Naive thymus-derived CD4-positive, alpha-beta T cell (primary cell): ENCODE data around the gene PI4KA. TPM values are rescaled to one million over a fixed set of nuclear protein-coding genes. Genes with fewer than 3 reads are reported as not detected.
A peak's percentile ranks its signal among the peaks of the same experiment; 100 is the strongest.
"Not testable (repeated sequence)": the region's sequence is repeated elsewhere in the genome, so short reads cannot be mapped to it uniquely, and the experiment has no call there.

Source experiments
- ATAC-seq: fragments of 150-1000 bp; cut with Tn5 transposase; 2 replicates; pipeline ENCODE4 v1.10.0; 2021; ENCODE audit warnings: mild to moderate bottlenecking, moderate library complexity
- CTCF ChIA-PET: fragments of 350-600 bp; sonication (Branson Sonifier 250); formaldehyde crosslinking; loops from one replicate; lab custom pipeline; 2021; ENCODE audit warnings: antibody characterized with exemption; lab: Charles Lee
- POLR2A ChIA-PET: fragments of 350-600 bp; sonication (Branson Sonifier 250); formaldehyde crosslinking; loops from one replicate; lab custom pipeline; 2021; ENCODE audit warnings: antibody characterized with exemption, inconsistent platforms; lab: Charles Lee
- DNase-seq, 9 donors: peaks; one replicate each; pipeline versions ENCODE4 v3.0.0 to v3.0.0-alpha.2; 2020 to 2022; ENCODE audit warnings: mixed read lengths in 1 of 9
- H3K27ac ChIP-seq: one replicate; pipeline ENCODE4 v1.7.0; 2013; ENCODE audit warnings: mild to moderate bottlenecking, low read depth, low read length, moderate library complexity
- H3K27me3 ChIP-seq, 2 donors: one replicate each; pipeline ENCODE4 v1.7.0; 2013; ENCODE audit warnings: low read length in 2 of 2, mild to moderate bottlenecking in 2 of 2, moderate library complexity in 2 of 2; ENCODE audit not compliant: control insufficient read depth in 2 of 2, insufficient read depth in 2 of 2
- H3K36me3 ChIP-seq, 3 experiments: 1 replicate in 2 of 3; 2 replicates in 1 of 3; pipeline ENCODE4 v1.7.0; 2013; ENCODE audit warnings: low read length in 3 of 3, mild to moderate bottlenecking in 3 of 3, moderate library complexity in 1 of 3; ENCODE audit not compliant: insufficient read depth in 3 of 3, control insufficient read depth in 2 of 3
- H3K4me1 ChIP-seq, 2 donors: one replicate each; pipeline ENCODE4 v1.7.0; 2013; ENCODE audit warnings: low read length in 2 of 2, mild to moderate bottlenecking in 2 of 2, moderate library complexity in 1 of 2; ENCODE audit not compliant: control insufficient read depth in 2 of 2, insufficient read depth in 2 of 2
- H3K4me3 ChIP-seq: 2 replicates; pipeline ENCODE4 v1.7.0; 2013; ENCODE audit warnings: mild to moderate bottlenecking, low read length
- H3K9me3 ChIP-seq, 3 experiments: 1 replicate in 2 of 3; 2 replicates in 1 of 3; pipeline ENCODE4 v1.7.0; 2013; ENCODE audit warnings: low read length in 3 of 3; ENCODE audit not compliant: control insufficient read depth in 2 of 3
- H3K27ac Mint-ChIP-seq, 9 donors: one replicate each; pipeline ENCODE4 v1.8.0; 2020 to 2022; ENCODE audit warnings: mixed read lengths in 9 of 9, mild to moderate bottlenecking in 8 of 9, moderate library complexity in 5 of 9, inconsistent platforms in 2 of 9
- H3K27me3 Mint-ChIP-seq, 5 donors: one replicate each; pipeline ENCODE4 v1.8.0; 2021 to 2022; ENCODE audit warnings: mixed read lengths in 5 of 5, mild to moderate bottlenecking in 1 of 5
- H3K36me3 Mint-ChIP-seq, 5 donors: one replicate each; pipeline ENCODE4 v1.8.0; 2020 to 2022; ENCODE audit warnings: mixed read lengths in 5 of 5, mild to moderate bottlenecking in 3 of 5, inconsistent platforms in 1 of 5
- H3K4me1 Mint-ChIP-seq, 7 donors: one replicate each; pipeline ENCODE4 v1.8.0; 2020 to 2022; ENCODE audit warnings: mixed read lengths in 7 of 7, mild to moderate bottlenecking in 3 of 7, inconsistent platforms in 1 of 7
- H3K4me3 Mint-ChIP-seq, 10 donors: one replicate each; pipeline ENCODE4 v1.8.0; 2020 to 2022; ENCODE audit warnings: mild to moderate bottlenecking in 10 of 10, mixed read lengths in 10 of 10, moderate library complexity in 6 of 10, inconsistent platforms in 2 of 10
- H3K9me3 Mint-ChIP-seq, 11 donors: one replicate each; pipeline ENCODE4 v1.8.0; 2020 to 2022; ENCODE audit warnings: mixed read lengths in 11 of 11, mild to moderate bottlenecking in 4 of 11, inconsistent platforms in 1 of 11, moderate library complexity in 1 of 11
- intact Hi-C, 2 donors: fragments of 100-400 bp; cut with micrococcal nuclease; formaldehyde crosslinking; loops; one replicate each; pipeline ENCODE4 v1.15.1; 2023
- polyA plus RNA-seq, 2 donors: library from polyadenylated mRNA; unstranded; fragments of 300-500 nt; fragmentation: Illumina TruSeq; gene quantifications; one replicate each; pipeline ENCODE4 v1.2.3, GENCODE V29; 2021
- total RNA-seq, 6 experiments: library from RNA in 5 of 6; stranded (reverse) in 5 of 6; gene quantifications; 1 replicate in 5 of 6; 2 replicates in 1 of 6; pipeline ENCODE4 v1.2.3 and lab custom pipeline; 2021 to 2026

PI4KA gene
- total and polyA plus RNA-seq, 7 experiments from 2014 or later = 40.1 to 181 (median 156) TPM

GRCh38 chr22:20834206-20834605 is 24.4 kb downstream of the PI4KA start:
- no peak for DNase-seq
- Mint-ChIP-seq H3K27me3 (no peaks in the 10 kb centered on the region), H3K27ac (no peak overlapping the region), H3K36me3 (peaks cover 6 to 44% (median 26%) of the 10 kb centered on the region in 5 donors), H3K9me3 (no peaks in the 10 kb centered on the region), H3K4me1 (peaks cover 9 to 25% (median 19%) of the 10 kb centered on the region in 7 donors), H3K4me3 (no peak overlapping the region)
- no peak overlapping the region for H3K27ac ChIP-seq
- peaks cover 0 to 5% of the 10 kb centered on the region in 2 donors for H3K4me1 ChIP-seq
- ATAC-seq = no peak
- H3K36me3 ChIP-seq = peaks cover 0 to 49% (median 18%) of the 10 kb centered on the region in 3 experiments
- intact Hi-C loops = no loop called here
- H3K4me3 ChIP-seq = no peak overlapping the region
- H3K27me3 ChIP-seq = no peaks in the 10 kb centered on the region
- H3K9me3 ChIP-seq = no peaks in the 10 kb centered on the region
- CTCF ChIA-PET = no interaction called here
- POLR2A ChIA-PET = no interaction called here

GRCh38 chr22:20833225-20833665 is 25.4 kb downstream of the PI4KA start:
- Mint-ChIP-seq H3K9me3 (no peaks in the 10 kb centered on the region), H3K4me1 (peaks cover 5 to 21% (median 11%) of the 10 kb centered on the region in 7 donors), H3K27ac (peak overlapping the region in 1 of 9 donors; percentile 10), H3K27me3 (no peaks in the 10 kb centered on the region), H3K36me3 (peaks cover 6 to 49% (median 27%) of the 10 kb centered on the region in 5 donors), H3K4me3 (no peak overlapping the region)
- Histone ChIP-seq H3K4me3 (no peak overlapping the region), H3K9me3 (no peaks in the 10 kb centered on the region), H3K4me1 (peaks cover 0 to 5% of the 10 kb centered on the region in 2 donors), H3K36me3 (peaks cover 0 to 50% (median 18%) of the 10 kb centered on the region in 3 experiments), H3K27me3 (no peaks in the 10 kb centered on the region), H3K27ac (no peak overlapping the region)
- POLR2A ChIA-PET = no interaction called here
- CTCF ChIA-PET = interaction anchor here (0.6 kb wide), 1 partner anchor 291 kb away, joined by 3 read pairs; no protein-coding TSS in a partner anchor
- DNase-seq (no peak), ATAC-seq (no peak)
- intact Hi-C loops = no loop called here

GRCh38 chr22:20829491-20830134 is 29.0 kb downstream of the PI4KA start:
- DNase-seq (no peak), ATAC-seq (no peak)
- no peaks in the 10 kb centered on the region for H3K27me3 Mint-ChIP-seq
- H3K36me3 ChIP-seq = peaks cover 0 to 60% (median 18%) of the 10 kb centered on the region in 3 experiments
- no peaks in the 10 kb centered on the region for H3K9me3 ChIP-seq
- ChIA-PET CTCF (interaction anchor here (0.6 to 0.7 kb wide), 2 partner anchors 59 to 78 kb away, joined by 3 to 4 read pairs; no protein-coding TSS in a partner anchor), POLR2A (no interaction called here)
- no peaks in the 10 kb centered on the region for H3K4me1 ChIP-seq
- peaks cover 6 to 71% (median 36%) of the 10 kb centered on the region in 5 donors for H3K36me3 Mint-ChIP-seq
- H3K4me3 Mint-ChIP-seq = no peak overlapping the region
- H3K9me3 Mint-ChIP-seq = no peaks in the 10 kb centered on the region
- intact Hi-C loops = no loop called here
- no peaks in the 10 kb centered on the region for H3K27me3 ChIP-seq
- H3K4me1 Mint-ChIP-seq = peaks cover 0 to 5% (median under 1%) of the 10 kb centered on the region in 7 donors
- H3K27ac Mint-ChIP-seq = peak overlapping the region in 2 of 9 donors; percentile 53 to 70
- no peak overlapping the region for H3K27ac ChIP-seq
- no peak overlapping the region for H3K4me3 ChIP-seq

- H3K4me3 Mint-ChIP-seq, H3K4me1 ChIP-seq, H3K27me3 Mint-ChIP-seq, H3K9me3 Mint-ChIP-seq, H3K4me1 Mint-ChIP-seq, H3K27me3 ChIP-seq, ATAC-seq, DNase-seq, POLR2A ChIA-PET, intact Hi-C loops, CTCF ChIA-PET, H3K9me3 ChIP-seq, H3K27ac ChIP-seq, H3K4me3 ChIP-seq: not testable (repeated sequence)
- H3K27ac Mint-ChIP-seq = peak overlapping the region in 1 of 9 donors; percentile 4
- H3K36me3 Mint-ChIP-seq = peaks cover 9 to 58% (median 24%) of the 10 kb centered on the region in 5 donors
- H3K36me3 ChIP-seq = peaks cover 6 to 50% (median 19%) of the 10 kb centered on the region in 3 experiments
These were observed 32.0 kb downstream of the PI4KA start for GRCh38 chr22:20826373-20827152.

GRCh38 chr22:20825624-20826023 is 33.0 kb downstream of the PI4KA start:
- peaks cover 0 to 4% (median 0%) of the 10 kb centered on the region in 7 donors for H3K4me1 Mint-ChIP-seq
- POLR2A ChIA-PET = no interaction called here
- H3K27ac ChIP-seq = no peak overlapping the region
- H3K27me3 ChIP-seq = no peaks in the 10 kb centered on the region
- intact Hi-C loops = no loop called here
- no peaks in the 10 kb centered on the region for H3K4me1 ChIP-seq
- peaks cover 8 to 44% (median 19%) of the 10 kb centered on the region in 3 experiments for H3K36me3 ChIP-seq
- no peak overlapping the region for H3K27ac Mint-ChIP-seq
- H3K9me3 ChIP-seq = no peaks in the 10 kb centered on the region
- DNase-seq (no peak), ATAC-seq (no peak)
- CTCF ChIA-PET = no interaction called here
- H3K4me3 ChIP-seq = no peak overlapping the region
- no peaks in the 10 kb centered on the region for H3K27me3 Mint-ChIP-seq
- H3K9me3 Mint-ChIP-seq = no peaks in the 10 kb centered on the region
- H3K4me3 Mint-ChIP-seq = no peak overlapping the region
- H3K36me3 Mint-ChIP-seq = peaks cover 9 to 60% (median 26%) of the 10 kb centered on the region in 5 donors

- H3K4me3 Mint-ChIP-seq, H3K27me3 ChIP-seq, H3K4me1 ChIP-seq, H3K4me1 Mint-ChIP-seq, DNase-seq, H3K9me3 ChIP-seq, H3K27ac ChIP-seq, POLR2A ChIA-PET, H3K4me3 ChIP-seq, H3K9me3 Mint-ChIP-seq, intact Hi-C loops, H3K27me3 Mint-ChIP-seq, ATAC-seq, CTCF ChIA-PET, H3K27ac Mint-ChIP-seq: not testable (repeated sequence)
- peaks cover 6 to 56% (median 22%) of the 10 kb centered on the region in 5 donors for H3K36me3 Mint-ChIP-seq
- peaks cover 9 to 44% (median 16%) of the 10 kb centered on the region in 3 experiments for H3K36me3 ChIP-seq
These were observed 33.4 kb downstream of the PI4KA start for GRCh38 chr22:20825216-20825615.
